ENCODE data around the gene GAPDH. TPM values are rescaled to one million over a fixed set of nuclear protein-coding genes. Genes with fewer than 3 reads are reported as not detected.

The GAPDH gene
- total and polyA plus RNA-seq, 3 experiments from 2014 or later = 1,770 to 7,238 (median 7,182) TPM

GRCh38 chr12:6522193-6522592 is 12.1 kb upstream of the GAPDH start:
- H3K4me3 ChIP-seq (ENCODE audit: low read length) = no peak overlapping the region
- no peaks in the 10 kb centered on the region for H3K27me3 ChIP-seq (ENCODE audit: insufficient read depth, low read length, poor library complexity, severe bottlenecking)
- DNase-seq = no peak
- CTCF ChIA-PET = no interaction called here
- no peaks in the 10 kb centered on the region for H3K9me3 ChIP-seq (ENCODE audit: low read length)
- H3K4me1 ChIP-seq (ENCODE audit: insufficient read depth, low read length) = no peaks in the 10 kb centered on the region
- Mint-ChIP-seq H3K4me1 (peaks cover 0 to 5% (median 0%) of the 10 kb centered on the region in 3 donors), H3K9me3 (no peaks in the 10 kb centered on the region), H3K36me3 (peaks cover 16 to 85% (median 31%) of the 10 kb centered on the region in 3 donors), H3K27me3 (no peaks in the 10 kb centered on the region), H3K4me3 (no peak overlapping the region), H3K27ac (no peak overlapping the region)
- H3K36me3 ChIP-seq (ENCODE audit: insufficient read depth, low read length) = peaks cover 75% of the 10 kb centered on the region
- H3K27ac ChIP-seq (ENCODE audit: low read depth, low read length) = no peak overlapping the region
- POLR2A ChIA-PET = no interaction called here

GRCh38 chr12:6523708-6524107 is 10.6 kb upstream of the GAPDH start:
- no peak overlapping the region for H3K4me3 ChIP-seq (ENCODE audit: low read length)
- H3K4me1 Mint-ChIP-seq = peaks cover 0 to 5% (median 0%) of the 10 kb centered on the region in 3 donors
- H3K9me3 Mint-ChIP-seq = no peaks in the 10 kb centered on the region
- ChIA-PET CTCF (interaction anchor here (1.6 to 1.9 kb wide), 2 partner anchors 15 to 40 kb away, joined by 4 to 5 read pairs; no protein-coding TSS in a partner anchor), POLR2A (no interaction called here)
- DNase-seq = no peak
- H3K4me1 ChIP-seq (ENCODE audit: insufficient read depth, low read length) = no peaks in the 10 kb centered on the region
- H3K4me3 Mint-ChIP-seq = no peak overlapping the region
- no peaks in the 10 kb centered on the region for H3K9me3 ChIP-seq (ENCODE audit: low read length)
- H3K36me3 ChIP-seq (ENCODE audit: insufficient read depth, low read length) = peaks cover 83% of the 10 kb centered on the region
- no peaks in the 10 kb centered on the region for H3K27me3 Mint-ChIP-seq
- H3K36me3 Mint-ChIP-seq = peaks cover 8 to 90% (median 30%) of the 10 kb centered on the region in 3 donors
- no peaks in the 10 kb centered on the region for H3K27me3 ChIP-seq (ENCODE audit: insufficient read depth, low read length, poor library complexity, severe bottlenecking)
- H3K27ac Mint-ChIP-seq = peak overlapping the region in 4 of 8 donors; percentile 14 to 80 (median 78)
- no peak overlapping the region for H3K27ac ChIP-seq (ENCODE audit: low read depth, low read length)

DNA sequence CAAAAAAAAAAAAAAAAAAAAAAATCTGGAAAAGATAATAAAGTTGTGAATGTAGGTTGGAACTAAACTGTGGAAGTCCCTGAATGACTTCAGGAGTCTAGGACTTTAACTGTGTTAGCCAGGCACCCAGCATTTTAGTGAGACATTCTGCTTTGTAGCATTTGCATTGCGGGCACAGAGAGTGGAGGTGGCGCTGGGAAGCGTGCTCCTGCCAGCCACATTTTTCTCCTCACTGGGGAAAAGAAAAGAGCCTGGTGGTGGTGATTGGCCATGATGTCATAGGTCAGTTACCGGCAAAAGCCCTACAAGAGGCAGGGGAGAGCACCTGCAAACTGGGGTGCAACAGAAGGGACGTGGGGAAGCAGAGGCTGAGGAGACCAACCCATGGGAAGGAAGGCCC is 9.7 kb upstream of the GAPDH start:
- no peak for DNase-seq
- Mint-ChIP-seq H3K27ac (peak overlapping the region in 3 of 8 donors; percentile 21 to 84 (median 43)), H3K9me3 (no peaks in the 10 kb centered on the region), H3K4me3 (no peak overlapping the region), H3K27me3 (no peaks in the 10 kb centered on the region), H3K4me1 (peaks cover 0 to 5% (median 0%) of the 10 kb centered on the region in 3 donors), H3K36me3 (peaks cover 8 to 93% (median 29%) of the 10 kb centered on the region in 3 donors)
- POLR2A ChIA-PET = no interaction called here
- no peak overlapping the region for H3K4me3 ChIP-seq (ENCODE audit: low read length)
- no peaks in the 10 kb centered on the region for H3K27me3 ChIP-seq (ENCODE audit: insufficient read depth, low read length, poor library complexity, severe bottlenecking)
- CTCF ChIA-PET = interaction anchor here (1.6 to 1.9 kb wide), 2 partner anchors 14 to 39 kb away, joined by 4 to 5 read pairs; no protein-coding TSS in a partner anchor
- H3K4me1 ChIP-seq (ENCODE audit: insufficient read depth, low read length) = no peaks in the 10 kb centered on the region
- H3K27ac ChIP-seq (ENCODE audit: low read depth, low read length) = no peak overlapping the region
- no peaks in the 10 kb centered on the region for H3K9me3 ChIP-seq (ENCODE audit: low read length)
- H3K36me3 ChIP-seq (ENCODE audit: insufficient read depth, low read length) = peaks cover 84% of the 10 kb centered on the region

DNA sequence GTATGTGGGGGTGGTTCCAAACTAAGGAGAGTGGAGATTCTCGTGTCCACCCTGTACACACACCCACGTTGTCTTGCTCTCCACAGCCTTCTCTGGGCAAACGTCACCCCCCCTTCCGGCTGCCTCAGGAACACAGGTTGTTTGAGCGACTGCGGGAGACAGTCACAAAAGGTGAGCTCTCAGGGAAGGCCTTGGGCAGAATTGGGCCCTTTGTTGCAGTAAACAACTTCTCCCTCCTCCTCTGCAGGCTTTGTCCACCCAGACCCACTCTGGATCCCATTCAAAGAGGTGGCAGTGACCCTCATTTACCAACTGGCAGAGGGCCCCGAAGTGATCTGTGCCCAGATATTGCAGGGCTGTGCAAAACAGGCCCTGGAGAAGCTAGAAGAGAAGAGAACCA is 8.1 kb upstream of the GAPDH start:
- Histone ChIP-seq H3K9me3 (ENCODE audit: low read length) (no peaks in the 10 kb centered on the region), H3K27ac (ENCODE audit: low read depth, low read length) (no peak overlapping the region), H3K27me3 (ENCODE audit: insufficient read depth, low read length, poor library complexity, severe bottlenecking) (no peaks in the 10 kb centered on the region), H3K4me1 (ENCODE audit: insufficient read depth, low read length) (no peaks in the 10 kb centered on the region), H3K36me3 (ENCODE audit: insufficient read depth, low read length) (peaks cover 79% of the 10 kb centered on the region), H3K4me3 (ENCODE audit: low read length) (no peak overlapping the region)
- ChIA-PET CTCF (no interaction called here), POLR2A (no interaction called here)
- DNase-seq = no peak
- Mint-ChIP-seq H3K27me3 (no peaks in the 10 kb centered on the region), H3K36me3 (peaks cover 8 to 96% (median 35%) of the 10 kb centered on the region in 3 donors), H3K9me3 (no peaks in the 10 kb centered on the region), H3K4me1 (peaks cover 0 to 3% (median 0%) of the 10 kb centered on the region in 3 donors), H3K27ac (peak overlapping the region in 2 of 8 donors; percentile 32 to 40), H3K4me3 (no peak overlapping the region)

- H3K4me3 Mint-ChIP-seq = no peak overlapping the region
- H3K4me1 Mint-ChIP-seq = peaks cover 2 to 7% (median 2%) of the 10 kb centered on the region in 3 donors
- ChIA-PET CTCF (interaction anchor here (1.0 kb wide), 1 partner anchor 11 kb away, joined by 5 read pairs; no protein-coding TSS in a partner anchor), POLR2A (no interaction called here)
- Histone ChIP-seq H3K27ac (ENCODE audit: low read depth, low read length) (no peak overlapping the region), H3K9me3 (ENCODE audit: low read length) (no peaks in the 10 kb centered on the region), H3K27me3 (ENCODE audit: insufficient read depth, low read length, poor library complexity, severe bottlenecking) (no peaks in the 10 kb centered on the region), H3K36me3 (ENCODE audit: insufficient read depth, low read length) (peaks cover 72% of the 10 kb centered on the region), H3K4me3 (ENCODE audit: low read length) (no peak overlapping the region), H3K4me1 (ENCODE audit: insufficient read depth, low read length) (peaks cover under 1% of the 10 kb centered on the region)
- H3K27me3 Mint-ChIP-seq = no peaks in the 10 kb centered on the region
- H3K36me3 Mint-ChIP-seq = peaks cover 8 to 93% (median 35%) of the 10 kb centered on the region in 3 donors
- DNase-seq = no peak
- peak overlapping the region in 2 of 8 donors; percentile 36 to 80 for H3K27ac Mint-ChIP-seq
- no peaks in the 10 kb centered on the region for H3K9me3 Mint-ChIP-seq
Observed at GRCh38 chr12:6526766-6527525, 7.4 kb upstream of the GAPDH start.

DNA sequence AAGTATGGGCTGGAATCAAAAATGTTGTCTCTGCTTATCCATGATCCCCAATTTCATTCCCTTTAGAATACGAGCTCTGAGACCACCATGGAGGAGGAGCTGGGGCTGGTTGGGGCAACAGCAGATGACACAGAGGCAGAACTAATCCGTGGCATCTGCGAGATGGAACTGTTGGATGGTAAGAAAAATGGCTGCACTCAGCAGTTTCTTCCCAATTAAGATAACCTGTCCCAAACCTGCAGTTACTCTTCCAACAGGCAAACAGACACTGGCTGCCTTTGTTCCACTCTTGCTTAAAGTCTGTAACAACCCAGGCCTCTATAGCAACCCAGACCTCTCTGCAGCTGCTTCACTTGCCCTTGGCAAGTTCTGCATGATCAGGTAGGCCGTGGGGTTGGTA is 6.6 kb upstream of the GAPDH start:
- Histone ChIP-seq H3K4me1 (ENCODE audit: insufficient read depth, low read length) (peaks cover 8% of the 10 kb centered on the region), H3K9me3 (ENCODE audit: low read length) (no peaks in the 10 kb centered on the region), H3K27ac (ENCODE audit: low read depth, low read length) (no peak overlapping the region), H3K27me3 (ENCODE audit: insufficient read depth, low read length, poor library complexity, severe bottlenecking) (no peaks in the 10 kb centered on the region), H3K36me3 (ENCODE audit: insufficient read depth, low read length) (peaks cover 66% of the 10 kb centered on the region), H3K4me3 (ENCODE audit: low read length) (no peak overlapping the region)
- H3K4me1 Mint-ChIP-seq = peaks cover 10 to 14% (median 10%) of the 10 kb centered on the region in 3 donors
- H3K27me3 Mint-ChIP-seq = no peaks in the 10 kb centered on the region
- H3K9me3 Mint-ChIP-seq = no peaks in the 10 kb centered on the region
- CTCF ChIA-PET = no interaction called here
- POLR2A ChIA-PET = no interaction called here
- H3K36me3 Mint-ChIP-seq = peaks cover 8 to 90% (median 32%) of the 10 kb centered on the region in 3 donors
- no peak overlapping the region for H3K4me3 Mint-ChIP-seq
- no peak for DNase-seq
- peak overlapping the region in 5 of 8 donors; percentile 36 to 77 (median 68) for H3K27ac Mint-ChIP-seq

DNA sequence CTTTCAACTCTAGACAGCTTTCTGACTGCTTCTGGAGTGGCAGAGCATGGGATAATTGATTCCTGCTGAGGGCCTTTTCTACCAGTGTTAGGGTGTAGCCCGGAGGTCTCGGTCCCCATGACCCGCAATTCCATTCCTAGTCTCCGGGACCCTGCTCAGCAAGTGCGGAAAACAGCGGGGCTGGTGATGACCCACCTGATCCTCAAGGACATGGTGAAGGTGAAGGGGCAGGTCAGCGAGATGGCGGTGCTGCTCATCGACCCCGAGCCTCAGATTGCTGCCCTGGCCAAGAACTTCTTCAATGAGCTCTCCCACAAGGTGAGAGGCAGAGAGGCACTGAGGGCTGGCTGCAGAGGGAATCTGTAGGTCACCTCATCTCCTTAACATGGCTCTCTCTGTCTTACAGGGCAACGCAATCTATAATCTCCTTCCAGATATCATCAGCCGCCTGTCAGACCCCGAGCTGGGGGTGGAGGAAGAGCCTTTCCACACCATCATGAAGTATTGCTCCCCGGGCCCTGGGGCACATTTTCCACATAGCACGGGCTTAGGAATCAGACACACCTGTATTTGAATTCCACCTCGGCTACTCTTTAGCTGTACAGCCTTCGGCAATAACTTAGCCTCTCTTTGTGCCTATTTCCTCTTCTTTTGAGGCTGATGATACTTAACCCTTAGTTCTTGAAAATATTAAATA is 5.6 kb upstream of the GAPDH start:
- Mint-ChIP-seq H3K4me1 (peaks cover 17 to 23% (median 18%) of the 10 kb centered on the region in 3 donors), H3K36me3 (peaks cover 8 to 80% (median 32%) of the 10 kb centered on the region in 3 donors), H3K4me3 (no peak overlapping the region)

DNA sequence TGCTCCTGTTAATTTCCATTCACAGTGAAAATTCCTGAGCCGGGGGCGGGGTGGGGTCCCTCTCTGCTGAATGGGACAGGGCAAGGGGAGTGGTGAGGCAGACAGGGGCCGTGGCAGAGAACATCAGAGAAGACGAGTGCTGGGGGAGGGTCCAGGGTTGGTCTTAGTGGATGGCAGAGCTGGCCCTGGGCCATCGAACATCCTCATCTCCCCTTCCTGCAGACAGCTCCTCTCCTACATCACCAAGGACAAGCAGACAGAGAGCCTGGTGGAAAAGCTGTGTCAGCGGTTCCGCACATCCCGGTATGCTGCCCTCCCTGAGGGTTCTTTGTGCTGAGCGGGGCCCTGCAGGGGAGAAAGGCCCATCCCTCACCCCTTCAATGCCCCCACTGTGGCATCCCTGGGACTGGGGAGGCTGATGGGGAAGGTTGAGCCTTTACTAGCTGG is 5.0 kb upstream of the GAPDH start:
- POLR2A ChIA-PET = no interaction called here
- CTCF ChIA-PET = interaction anchor here (1.5 to 1.8 kb wide), 2 partner anchors 24 to 105 kb away, joined by 4 to 5 read pairs; no protein-coding TSS in a partner anchor
- Histone ChIP-seq H3K27me3 (ENCODE audit: insufficient read depth, low read length, poor library complexity, severe bottlenecking) (no peaks in the 10 kb centered on the region), H3K4me3 (ENCODE audit: low read length) (no peak overlapping the region), H3K36me3 (ENCODE audit: insufficient read depth, low read length) (peaks cover 53% of the 10 kb centered on the region), H3K9me3 (ENCODE audit: low read length) (no peaks in the 10 kb centered on the region), H3K27ac (ENCODE audit: low read depth, low read length) (no peak overlapping the region), H3K4me1 (ENCODE audit: insufficient read depth, low read length) (peaks cover 23% of the 10 kb centered on the region)
- DNase-seq = no peak
- Mint-ChIP-seq H3K27ac (peak overlapping the region in 3 of 8 donors; percentile 26 to 84 (median 83)), H3K27me3 (no peaks in the 10 kb centered on the region), H3K36me3 (peaks cover 8 to 78% (median 28%) of the 10 kb centered on the region in 3 donors), H3K9me3 (no peaks in the 10 kb centered on the region), H3K4me3 (no peak overlapping the region), H3K4me1 (peaks cover 21 to 28% (median 22%) of the 10 kb centered on the region in 3 donors)

More for the DNA sequence above, 5.6 kb upstream of the GAPDH start:
- Mint-ChIP-seq H3K27ac (peak overlapping the region in 3 of 8 donors; percentile 26 to 83 (median 37)), H3K9me3 (no peaks in the 10 kb centered on the region), H3K27me3 (no peaks in the 10 kb centered on the region)
- Histone ChIP-seq H3K4me1 (ENCODE audit: insufficient read depth, low read length) (peaks cover 18% of the 10 kb centered on the region), H3K9me3 (ENCODE audit: low read length) (no peaks in the 10 kb centered on the region), H3K36me3 (ENCODE audit: insufficient read depth, low read length) (peaks cover 59% of the 10 kb centered on the region), H3K4me3 (ENCODE audit: low read length) (no peak overlapping the region), H3K27me3 (ENCODE audit: insufficient read depth, low read length, poor library complexity, severe bottlenecking) (no peaks in the 10 kb centered on the region), H3K27ac (ENCODE audit: low read depth, low read length) (no peak overlapping the region)
- ChIA-PET CTCF (interaction anchor here (1.5 kb wide), 1 partner anchor 105 kb away, joined by 4 read pairs; no protein-coding TSS in a partner anchor), POLR2A (no interaction called here)
- DNase-seq = no peak
